ENCODE measurements around the gene HEPHL1.
"Not testable (repeated sequence)": the region's sequence is repeated elsewhere in the genome, so short reads cannot be mapped to it uniquely, and the experiment has no call there.

The HEPHL1 gene

GRCh38 chr11:94150056-94150455 lies 128.9 kb downstream of the HEPHL1 start:
- no peak for DNase-seq (ENCODE audit: low read depth)

GRCh38 chr11:94150704-94151685 lies 129.8 kb downstream of the HEPHL1 start:
- DNase-seq (ENCODE audit: low read depth): no peak

GRCh38 chr11:94151903-94152677 lies 130.9 kb downstream of the HEPHL1 start:
- peak; percentile 65 for DNase-seq (ENCODE audit: low read depth)

- no peak for DNase-seq (ENCODE audit: low read depth)
These were observed 131.5 kb downstream of the HEPHL1 start for GRCh38 chr11:94152678-94153065.

- DNase-seq (ENCODE audit: low read depth): no peak
These were observed 132.2 kb downstream of the HEPHL1 start for GRCh38 chr11:94153320-94153719.

- DNase-seq (ENCODE audit: low read depth): no peak
These were observed 133.1 kb downstream of the HEPHL1 start for GRCh38 chr11:94154095-94154856.

GRCh38 chr11:94157339-94157738 lies 136.2 kb downstream of the HEPHL1 start:
- DNase-seq (ENCODE audit: low read depth): not testable (repeated sequence)
